GM12872 (cell line): ENCODE data around the gene STUM.

ENCODE experiments used
- TF ChIP-seq, protein P1 (sequence below): IDR thresholded peaks from 3 replicates; pipeline ENCODE4 v1.5.1; 2011; ENCODE audit warnings: low read depth, mild to moderate bottlenecking, low read length, moderate library complexity; ENCODE audit not compliant: insufficient read depth

Gene STUM

DNA sequence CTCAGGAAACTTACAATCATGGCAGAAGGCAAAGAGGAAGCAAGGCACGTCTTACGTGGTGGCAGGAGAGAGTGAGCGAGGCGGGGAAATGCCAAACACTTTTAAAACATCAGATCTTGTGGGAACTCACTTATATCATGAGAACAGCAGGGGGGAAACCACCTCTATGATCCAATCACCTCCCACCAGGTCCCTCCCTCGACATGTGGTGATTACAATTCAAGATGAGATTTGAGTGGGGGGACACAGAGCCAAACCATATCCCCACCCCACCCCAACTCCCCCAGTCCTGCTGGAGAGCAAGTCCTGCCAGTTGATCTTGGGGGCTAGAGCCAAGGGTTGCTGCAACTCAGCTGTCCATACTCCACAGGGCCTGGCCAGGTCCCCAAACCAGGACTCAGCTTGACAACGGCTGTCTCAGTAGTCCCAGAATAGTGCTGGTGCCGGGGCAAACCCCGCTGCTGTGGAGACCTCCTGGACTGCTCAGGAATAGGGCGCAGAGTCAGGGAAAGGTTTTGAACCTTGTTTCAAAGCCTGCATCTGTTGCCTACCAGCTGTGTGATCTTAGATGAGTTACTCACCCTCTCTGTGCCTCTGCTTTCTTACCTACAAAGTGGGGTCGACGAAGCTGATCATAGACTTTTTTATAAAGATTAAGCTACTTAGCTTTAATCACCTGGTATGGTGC lies 79.5 kb downstream of the STUM start:
- TF ChIP-seq, protein P1, sequence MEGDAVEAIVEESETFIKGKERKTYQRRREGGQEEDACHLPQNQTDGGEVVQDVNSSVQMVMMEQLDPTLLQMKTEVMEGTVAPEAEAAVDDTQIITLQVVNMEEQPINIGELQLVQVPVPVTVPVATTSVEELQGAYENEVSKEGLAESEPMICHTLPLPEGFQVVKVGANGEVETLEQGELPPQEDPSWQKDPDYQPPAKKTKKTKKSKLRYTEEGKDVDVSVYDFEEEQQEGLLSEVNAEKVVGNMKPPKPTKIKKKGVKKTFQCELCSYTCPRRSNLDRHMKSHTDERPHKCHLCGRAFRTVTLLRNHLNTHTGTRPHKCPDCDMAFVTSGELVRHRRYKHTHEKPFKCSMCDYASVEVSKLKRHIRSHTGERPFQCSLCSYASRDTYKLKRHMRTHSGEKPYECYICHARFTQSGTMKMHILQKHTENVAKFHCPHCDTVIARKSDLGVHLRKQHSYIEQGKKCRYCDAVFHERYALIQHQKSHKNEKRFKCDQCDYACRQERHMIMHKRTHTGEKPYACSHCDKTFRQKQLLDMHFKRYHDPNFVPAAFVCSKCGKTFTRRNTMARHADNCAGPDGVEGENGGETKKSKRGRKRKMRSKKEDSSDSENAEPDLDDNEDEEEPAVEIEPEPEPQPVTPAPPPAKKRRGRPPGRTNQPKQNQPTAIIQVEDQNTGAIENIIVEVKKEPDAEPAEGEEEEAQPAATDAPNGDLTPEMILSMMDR = no peak

DNA sequence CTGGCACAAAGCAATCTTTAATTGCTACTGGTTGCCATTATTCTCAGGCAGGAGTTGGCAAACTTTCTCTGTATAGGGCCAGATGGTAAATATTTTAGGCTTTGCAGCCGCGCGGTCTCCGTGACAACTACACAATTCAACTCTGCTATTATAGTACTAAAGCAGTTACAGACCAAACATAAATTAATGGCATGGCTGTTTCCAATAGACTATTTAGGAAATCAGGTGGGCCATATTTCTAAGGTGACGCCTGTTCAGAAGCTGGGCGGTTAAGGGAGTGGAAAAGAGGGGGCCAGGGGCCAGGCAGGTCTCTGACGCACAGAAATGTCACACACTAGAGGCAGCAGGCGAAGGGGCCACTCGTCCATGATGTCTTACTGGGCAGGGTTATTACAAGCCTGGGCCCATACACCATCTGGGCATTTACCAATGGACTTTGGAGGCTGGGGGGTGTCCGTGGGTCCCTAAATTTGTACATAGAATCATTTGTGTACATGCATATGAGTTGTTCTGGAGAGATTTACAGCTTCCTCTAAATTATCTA lies 80.1 kb downstream of the STUM start:
- TF ChIP-seq, protein P1 = no peak

DNA sequence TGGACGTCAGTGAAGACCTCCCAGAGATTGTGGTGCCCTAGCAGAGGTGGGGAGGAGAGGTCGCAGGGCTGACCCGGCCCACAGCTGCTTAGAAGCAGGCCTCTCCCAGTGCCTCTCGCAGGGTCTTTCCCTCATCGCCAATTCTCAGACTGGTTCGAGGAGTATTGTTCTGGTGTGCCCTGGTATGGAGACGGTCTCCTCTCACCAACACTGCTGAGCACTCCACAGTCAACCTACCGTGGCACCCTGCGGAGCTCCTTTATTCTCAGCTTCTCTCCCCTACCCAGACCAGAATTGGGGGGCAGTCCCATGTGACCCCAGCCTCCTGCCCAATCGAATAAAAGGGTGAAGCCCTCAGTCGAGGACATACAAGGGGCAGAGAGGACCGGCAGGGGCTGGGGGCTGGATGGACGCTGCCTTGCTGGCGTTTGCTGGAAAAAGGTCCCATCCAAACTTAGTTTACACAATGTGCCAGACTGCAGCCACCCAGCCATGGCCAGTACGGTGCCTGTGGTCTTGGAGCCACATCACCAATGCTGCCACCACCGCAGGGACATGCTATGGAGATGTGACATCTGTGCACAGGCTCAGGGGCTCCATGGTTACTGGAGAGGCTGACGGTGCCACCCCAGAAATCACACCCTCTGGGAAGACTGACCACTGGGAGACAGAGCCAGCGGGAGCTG lies 80.8 kb downstream of the STUM start:
- TF ChIP-seq, protein P1 = no peak

DNA sequence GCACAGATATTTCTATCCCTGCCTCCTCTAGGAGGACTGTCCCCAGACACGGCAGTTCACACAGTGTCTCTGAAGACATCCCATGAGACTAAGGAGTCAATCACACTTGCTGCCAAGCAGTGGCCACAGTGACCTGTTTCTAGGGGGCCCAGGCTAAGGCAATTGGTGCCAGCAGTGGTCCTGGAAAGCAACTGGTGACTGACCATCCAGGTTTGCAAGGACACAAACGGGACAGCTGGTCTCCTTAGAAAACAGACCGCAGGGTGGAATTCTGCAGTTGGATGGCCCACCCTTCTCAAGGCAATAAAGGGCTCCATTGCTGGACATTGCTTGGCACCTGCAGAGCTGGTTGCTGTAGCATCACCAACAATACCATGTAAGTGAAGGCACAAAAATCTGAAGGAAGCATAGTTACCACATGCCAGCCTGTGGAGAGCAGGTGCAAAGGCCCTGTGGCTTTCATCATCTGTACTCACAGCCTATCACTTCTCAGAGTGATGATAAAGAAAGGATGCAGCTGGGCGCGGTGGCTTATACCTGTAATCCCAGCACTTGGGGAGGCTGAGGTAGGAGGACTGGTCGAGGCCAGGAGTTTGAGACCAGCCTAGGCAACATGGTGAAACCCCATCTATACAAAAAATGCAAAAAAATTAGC lies 81.5 kb downstream of the STUM start:
- TF ChIP-seq, protein P1 = no peak

DNA sequence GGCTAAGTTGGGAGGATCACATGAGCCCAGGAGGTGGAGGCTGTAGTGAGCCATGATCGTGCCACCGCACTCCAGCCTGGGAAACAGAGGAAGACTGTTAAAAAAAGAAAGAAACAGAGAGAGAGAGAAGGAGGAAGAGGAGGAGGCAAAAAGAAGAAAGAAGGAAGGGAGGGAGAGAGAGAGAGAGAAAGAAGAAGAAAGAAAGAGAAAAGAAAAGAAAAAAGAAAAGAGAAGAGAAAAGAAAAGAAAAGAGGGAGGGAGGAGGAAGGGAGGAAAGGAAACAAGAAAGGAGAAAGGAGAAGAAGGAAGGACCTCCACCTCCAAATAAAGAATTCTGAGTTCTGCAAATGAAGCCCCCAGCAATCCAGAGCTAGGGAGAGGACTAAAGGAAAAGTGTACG lies 82.0 kb downstream of the STUM start:
- TF ChIP-seq, protein P1 = no peak

DNA sequence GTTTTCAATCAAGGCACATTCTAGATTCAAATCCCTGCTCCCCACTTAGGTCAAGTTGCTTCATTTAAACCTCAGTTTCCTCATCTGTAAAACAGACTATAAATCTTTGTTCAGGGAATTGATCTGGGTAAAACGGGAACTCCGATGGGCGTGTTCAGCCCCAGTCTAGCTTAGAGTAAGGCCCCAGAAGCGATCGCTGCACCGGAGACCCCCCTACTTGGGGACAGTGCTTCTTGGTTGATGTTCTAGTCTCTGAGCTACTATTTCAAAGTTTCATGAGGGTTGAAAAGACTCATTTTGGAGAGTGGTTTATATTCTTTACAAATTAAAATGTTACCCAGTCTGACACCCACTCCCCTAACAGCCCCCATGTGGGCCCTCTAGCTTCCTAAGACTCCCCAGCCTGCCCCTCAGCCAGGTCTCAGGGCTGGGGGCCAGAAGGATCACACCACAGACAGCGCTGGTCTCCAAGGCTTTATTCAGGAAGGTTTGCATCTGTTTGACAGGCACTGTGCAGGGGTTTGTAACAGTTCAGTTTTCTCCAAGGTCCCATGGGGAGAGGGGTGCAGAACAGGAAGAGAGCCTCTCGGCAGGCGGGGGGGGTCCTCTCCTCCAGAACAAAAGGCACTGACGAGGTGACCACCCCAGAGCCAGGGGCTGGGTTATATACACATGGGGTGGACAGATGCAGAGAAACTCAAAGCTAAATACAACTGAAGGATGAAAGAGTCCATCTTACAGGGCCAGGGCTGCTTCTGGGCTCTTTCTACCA lies 82.9 kb downstream of the STUM start:
- TF ChIP-seq, protein P1 = no peak

DNA sequence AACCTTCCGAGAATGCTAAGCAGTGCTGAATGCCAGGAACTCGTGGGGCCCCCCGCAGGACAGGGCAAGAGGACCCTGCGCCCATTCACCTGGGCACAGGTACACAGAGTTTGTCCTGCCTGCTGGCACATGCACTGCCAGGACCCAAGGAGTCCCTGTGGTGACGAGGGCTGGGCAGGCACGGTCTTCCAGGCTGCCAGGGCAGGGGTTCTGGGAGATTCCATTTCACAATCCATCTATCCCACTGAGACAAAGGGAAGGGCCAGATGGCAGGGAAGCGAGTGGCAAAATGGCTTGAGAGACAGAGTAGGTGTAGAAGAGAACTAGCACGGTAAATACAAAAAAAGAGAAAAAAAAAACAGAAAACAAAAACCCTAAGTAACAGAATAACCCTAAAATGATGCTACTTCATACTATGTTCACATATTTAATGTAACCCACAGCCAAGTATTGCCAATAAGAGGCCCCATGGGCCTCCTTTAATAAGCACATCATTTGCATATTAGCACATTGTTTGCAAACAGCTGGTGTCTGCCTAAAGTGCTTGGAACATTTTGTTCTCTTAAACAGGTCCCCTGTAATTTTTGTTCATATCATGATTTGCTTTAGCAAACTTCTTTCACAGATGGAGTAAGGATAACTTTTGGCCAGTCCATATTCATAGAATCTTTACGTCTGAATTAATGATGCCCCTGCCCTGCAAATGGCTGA lies 83.8 kb downstream of the STUM start:
- TF ChIP-seq, protein P1 = no peak
